Measurements from ENCODE around the gene RDH12.

Gene RDH12

DNA sequence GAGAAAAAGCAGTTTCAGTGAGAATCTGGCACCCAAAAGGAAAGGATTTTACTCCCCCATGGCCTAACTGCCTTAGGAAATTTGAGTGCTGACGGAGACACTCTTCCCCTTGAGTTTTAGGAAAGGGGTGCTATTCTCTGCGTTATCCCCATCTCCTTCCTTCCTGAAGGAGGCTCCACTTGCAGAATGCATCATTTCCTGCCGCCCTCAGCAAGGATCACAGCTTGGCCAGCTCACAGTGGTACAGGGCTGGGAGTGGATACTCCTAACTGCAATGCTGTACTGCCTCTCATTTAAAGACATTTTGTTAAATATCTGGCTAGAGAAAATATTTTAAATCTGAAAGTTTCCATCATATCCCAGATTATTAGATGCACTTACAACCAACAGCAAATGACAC, 33.0 kb downstream of the RDH12 start:
- Histone ChIP-seq H3K79me2 (ENCODE audit: control insufficient read depth, low read length) (no peaks in the 10 kb centered on the region), H3K4me1 (ENCODE audit: control insufficient read depth, low read length) (no peaks in the 10 kb centered on the region), H3F3A (ENCODE audit: control insufficient read depth, insufficient read depth) (no peaks in the 10 kb centered on the region), H3K27ac (ENCODE audit: low read depth, low read length) (no peak overlapping the region), H3K36me3 (ENCODE audit: control insufficient read depth, low read length) (no peaks in the 10 kb centered on the region), H3K9me3 (ENCODE audit: control insufficient read depth, insufficient read depth, low read length) (no peaks in the 10 kb centered on the region), H3K9me2 (replicated peaks; ENCODE audit: control insufficient read depth, low read length) (no peaks in the 10 kb centered on the region), H3K4me3 (ENCODE audit: low read length) (no peak overlapping the region), H4K20me1 (ENCODE audit: control insufficient read depth, insufficient read depth, low read depth, low read length) (no peaks in the 10 kb centered on the region), H3K4me2 (ENCODE audit: low read length) (no peak overlapping the region), H3K27me3 (ENCODE audit: control insufficient read depth, low read length) (no peaks in the 10 kb centered on the region)
- no peak for TF ChIP-seq EZH2phosphoT487 (IDR thresholded peaks at IDR 0.05; ENCODE audit: borderline replicate concordance, low read length)
- TF ChIP-seq, protein P1, sequence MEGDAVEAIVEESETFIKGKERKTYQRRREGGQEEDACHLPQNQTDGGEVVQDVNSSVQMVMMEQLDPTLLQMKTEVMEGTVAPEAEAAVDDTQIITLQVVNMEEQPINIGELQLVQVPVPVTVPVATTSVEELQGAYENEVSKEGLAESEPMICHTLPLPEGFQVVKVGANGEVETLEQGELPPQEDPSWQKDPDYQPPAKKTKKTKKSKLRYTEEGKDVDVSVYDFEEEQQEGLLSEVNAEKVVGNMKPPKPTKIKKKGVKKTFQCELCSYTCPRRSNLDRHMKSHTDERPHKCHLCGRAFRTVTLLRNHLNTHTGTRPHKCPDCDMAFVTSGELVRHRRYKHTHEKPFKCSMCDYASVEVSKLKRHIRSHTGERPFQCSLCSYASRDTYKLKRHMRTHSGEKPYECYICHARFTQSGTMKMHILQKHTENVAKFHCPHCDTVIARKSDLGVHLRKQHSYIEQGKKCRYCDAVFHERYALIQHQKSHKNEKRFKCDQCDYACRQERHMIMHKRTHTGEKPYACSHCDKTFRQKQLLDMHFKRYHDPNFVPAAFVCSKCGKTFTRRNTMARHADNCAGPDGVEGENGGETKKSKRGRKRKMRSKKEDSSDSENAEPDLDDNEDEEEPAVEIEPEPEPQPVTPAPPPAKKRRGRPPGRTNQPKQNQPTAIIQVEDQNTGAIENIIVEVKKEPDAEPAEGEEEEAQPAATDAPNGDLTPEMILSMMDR (IDR thresholded peaks at IDR 0.05; ENCODE audit: low read depth, low read length, poor library complexity, severe bottlenecking), result no peak

DNA sequence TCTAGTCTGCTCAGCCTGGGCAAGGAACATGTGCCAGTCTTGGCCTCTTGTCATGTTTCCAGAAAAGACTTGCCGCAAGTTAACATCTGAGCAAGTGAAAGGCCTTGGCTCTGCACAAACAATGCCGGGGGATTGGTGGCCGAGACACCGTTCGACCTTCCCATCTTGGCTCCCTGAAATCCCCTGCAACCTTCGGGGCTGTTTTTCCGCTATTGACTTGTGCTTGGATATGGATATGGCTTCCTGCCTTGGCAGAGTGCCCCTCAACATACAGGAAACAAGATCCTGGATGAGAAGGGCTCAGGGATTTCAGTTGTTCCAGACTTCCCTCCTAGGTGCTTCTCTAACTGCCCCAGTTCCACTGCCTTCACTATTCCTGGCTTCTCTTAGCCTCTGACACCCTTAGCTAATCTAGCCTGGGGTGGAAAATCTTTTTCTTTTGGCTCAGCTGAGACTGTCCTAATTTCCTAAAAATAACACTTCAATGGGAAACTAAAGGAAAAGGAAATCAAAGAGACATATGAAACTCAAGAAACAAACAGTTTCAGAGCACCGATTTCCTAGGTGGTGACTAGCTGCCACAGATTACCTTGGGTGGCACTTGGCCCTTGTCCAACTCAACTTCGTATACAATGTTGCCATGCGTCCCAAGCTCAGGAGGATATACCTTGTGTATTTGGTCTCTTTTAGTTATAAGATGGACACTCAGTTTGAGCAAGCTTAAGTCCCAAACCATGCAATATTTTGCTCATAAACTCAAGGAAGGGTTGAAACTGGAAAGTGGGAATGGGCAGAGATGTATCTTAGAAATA, 33.9 kb downstream of the RDH12 start:
- no peaks in the 10 kb centered on the region for H3K27me3 ChIP-seq (ENCODE audit: control insufficient read depth, low read length)
- no peaks in the 10 kb centered on the region for H3F3A ChIP-seq (ENCODE audit: control insufficient read depth, insufficient read depth)
- H3K36me3 ChIP-seq (ENCODE audit: control insufficient read depth, low read length), result no peaks in the 10 kb centered on the region
- H3K4me2 ChIP-seq (ENCODE audit: low read length), result no peak overlapping the region
- H3K79me2 ChIP-seq (ENCODE audit: control insufficient read depth, low read length), result no peaks in the 10 kb centered on the region
- no peaks in the 10 kb centered on the region for H3K4me1 ChIP-seq (ENCODE audit: control insufficient read depth, low read length)
- H3K27ac ChIP-seq (ENCODE audit: low read depth, low read length), result no peak overlapping the region
- no peak overlapping the region for H3K4me3 ChIP-seq (ENCODE audit: low read length)
- no peak for TF ChIP-seq EZH2phosphoT487 (IDR thresholded peaks at IDR 0.05; ENCODE audit: borderline replicate concordance, low read length)
- TF ChIP-seq, protein P1 (IDR thresholded peaks at IDR 0.05; ENCODE audit: low read depth, low read length, poor library complexity, severe bottlenecking), result no peak
- no peaks in the 10 kb centered on the region for H4K20me1 ChIP-seq (ENCODE audit: control insufficient read depth, insufficient read depth, low read depth, low read length)
- H3K9me2 ChIP-seq (replicated peaks; ENCODE audit: control insufficient read depth, low read length), result no peaks in the 10 kb centered on the region
- H3K9me3 ChIP-seq (ENCODE audit: control insufficient read depth, insufficient read depth, low read length), result no peaks in the 10 kb centered on the region

DNA sequence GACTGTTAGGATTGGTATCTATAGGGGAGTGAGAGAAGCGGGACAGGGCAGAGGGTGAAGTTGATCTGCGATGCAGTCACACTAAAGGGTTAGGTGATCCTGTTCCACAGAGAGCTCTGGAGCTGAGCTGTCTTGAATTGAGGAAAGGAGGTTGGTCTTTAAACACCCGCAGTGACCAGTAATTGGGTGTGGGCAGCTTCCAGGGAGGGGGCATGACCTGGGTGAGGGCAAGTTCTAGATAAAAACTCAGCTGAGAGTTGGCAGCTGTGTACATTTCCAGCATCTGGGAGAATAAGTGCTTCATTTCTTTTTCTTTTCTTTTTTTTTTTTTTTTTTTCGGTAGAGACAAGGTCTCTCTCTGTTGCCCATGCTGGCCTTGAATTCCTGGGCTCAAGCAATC, 35.1 kb downstream of the RDH12 start:
- Histone ChIP-seq H3K27ac (ENCODE audit: low read depth, low read length) (no peak overlapping the region), H3K9me3 (ENCODE audit: control insufficient read depth, insufficient read depth, low read length) (no peaks in the 10 kb centered on the region), H3K4me1 (ENCODE audit: control insufficient read depth, low read length) (no peaks in the 10 kb centered on the region), H3K9me2 (replicated peaks; ENCODE audit: control insufficient read depth, low read length) (no peaks in the 10 kb centered on the region), H3K4me2 (ENCODE audit: low read length) (no peak overlapping the region), H3K79me2 (ENCODE audit: control insufficient read depth, low read length) (no peaks in the 10 kb centered on the region), H4K20me1 (ENCODE audit: control insufficient read depth, insufficient read depth, low read depth, low read length) (no peaks in the 10 kb centered on the region), H3K27me3 (ENCODE audit: control insufficient read depth, low read length) (no peaks in the 10 kb centered on the region), H3F3A (ENCODE audit: control insufficient read depth, insufficient read depth) (no peaks in the 10 kb centered on the region), H3K4me3 (ENCODE audit: low read length) (no peak overlapping the region), H3K36me3 (ENCODE audit: control insufficient read depth, low read length) (no peaks in the 10 kb centered on the region)
- TF ChIP-seq EZH2phosphoT487 (IDR thresholded peaks at IDR 0.05; ENCODE audit: borderline replicate concordance, low read length), result no peak
- TF ChIP-seq, protein P1 (IDR thresholded peaks at IDR 0.05; ENCODE audit: low read depth, low read length, poor library complexity, severe bottlenecking), result no peak

All from DOHH2 (cell line).